ES-I3 (cell line): ENCODE measurements around the gene ANO2.

ENCODE experiments used
- H3K36me3 ChIP-seq: 2 replicates; pipeline ENCODE4 v1.6.1; 2013; ENCODE audit warnings: mild to moderate bottlenecking, low read length, control low read depth, moderate library complexity; ENCODE audit not compliant: insufficient read depth
- H3K4me1 ChIP-seq: 2 replicates; pipeline ENCODE4 v1.6.1; 2013; ENCODE audit warnings: mild to moderate bottlenecking, control low read depth, low read length; ENCODE audit not compliant: insufficient read depth
- H3K9ac ChIP-seq: 2 replicates; pipeline ENCODE4 v1.6.1; 2013; ENCODE audit warnings: low read depth, mild to moderate bottlenecking, low read length, moderate library complexity
- H3K9me3 ChIP-seq: 2 replicates; pipeline ENCODE4 v1.6.1; 2013; ENCODE audit warnings: mild to moderate bottlenecking, low read length, moderate library complexity; ENCODE audit not compliant: control insufficient read depth, insufficient read depth

The ANO2 gene

GRCh38 chr12:5720381-5721005, 224.6 kb downstream of the ANO2 start:
- Histone ChIP-seq H3K9me3 (no peaks in the 10 kb centered on the region), H3K9ac (no peak overlapping the region), H3K36me3 (no peaks in the 10 kb centered on the region), H3K4me1 (no peaks in the 10 kb centered on the region)

GRCh38 chr12:5718680-5719079, 226.4 kb downstream of the ANO2 start:
- Histone ChIP-seq H3K9ac (no peak overlapping the region), H3K4me1 (no peaks in the 10 kb centered on the region), H3K9me3 (no peaks in the 10 kb centered on the region), H3K36me3 (no peaks in the 10 kb centered on the region)

GRCh38 chr12:5718073-5718472, 227.0 kb downstream of the ANO2 start:
- Histone ChIP-seq H3K4me1 (no peaks in the 10 kb centered on the region), H3K9ac (no peak overlapping the region), H3K9me3 (no peaks in the 10 kb centered on the region), H3K36me3 (no peaks in the 10 kb centered on the region)

GRCh38 chr12:5716976-5717375, 228.1 kb downstream of the ANO2 start:
- no peaks in the 10 kb centered on the region for H3K9me3 ChIP-seq
- no peak overlapping the region for H3K9ac ChIP-seq
- no peaks in the 10 kb centered on the region for H3K36me3 ChIP-seq
- no peaks in the 10 kb centered on the region for H3K4me1 ChIP-seq

- Histone ChIP-seq H3K9ac (no peak overlapping the region), H3K36me3 (no peaks in the 10 kb centered on the region), H3K4me1 (no peaks in the 10 kb centered on the region)
Observed at GRCh38 chr12:5716201-5716600, 228.9 kb downstream of the ANO2 start.

GRCh38 chr12:5715021-5715420, 230.0 kb downstream of the ANO2 start:
- Histone ChIP-seq H3K9me3 (no peaks in the 10 kb centered on the region), H3K4me1 (no peaks in the 10 kb centered on the region), H3K9ac (no peak overlapping the region), H3K36me3 (no peaks in the 10 kb centered on the region)

More at GRCh38 chr12:5716201-5716600, 228.9 kb downstream of the ANO2 start:
- no peaks in the 10 kb centered on the region for H3K9me3 ChIP-seq

GRCh38 chr12:5713599-5714081, 231.4 kb downstream of the ANO2 start:
- Histone ChIP-seq H3K36me3 (no peaks in the 10 kb centered on the region), H3K4me1 (no peaks in the 10 kb centered on the region)

GRCh38 chr12:5710260-5710878, 234.7 kb downstream of the ANO2 start:
- Histone ChIP-seq H3K4me1 (no peaks in the 10 kb centered on the region), H3K36me3 (no peaks in the 10 kb centered on the region), H3K9ac (no peak overlapping the region), H3K9me3 (no peaks in the 10 kb centered on the region)

More at GRCh38 chr12:5713599-5714081, 231.4 kb downstream of the ANO2 start:
- no peaks in the 10 kb centered on the region for H3K9me3 ChIP-seq
- no peak overlapping the region for H3K9ac ChIP-seq

GRCh38 chr12:5708371-5708770, 236.7 kb downstream of the ANO2 start:
- Histone ChIP-seq H3K9me3 (no peaks in the 10 kb centered on the region), H3K4me1 (no peaks in the 10 kb centered on the region), H3K9ac (no peak overlapping the region)

GRCh38 chr12:5706247-5706646, 238.8 kb downstream of the ANO2 start:
- Histone ChIP-seq H3K9me3 (no peaks in the 10 kb centered on the region), H3K9ac (no peak overlapping the region), H3K4me1 (no peaks in the 10 kb centered on the region), H3K36me3 (no peaks in the 10 kb centered on the region)

More at GRCh38 chr12:5708371-5708770, 236.7 kb downstream of the ANO2 start:
- H3K36me3 ChIP-seq, result no peaks in the 10 kb centered on the region

- no peaks in the 10 kb centered on the region for H3K4me1 ChIP-seq
- H3K9me3 ChIP-seq, result no peaks in the 10 kb centered on the region
- no peaks in the 10 kb centered on the region for H3K36me3 ChIP-seq
- no peak overlapping the region for H3K9ac ChIP-seq
Observed at GRCh38 chr12:5705791-5706190, 239.3 kb downstream of the ANO2 start.

GRCh38 chr12:5694759-5695409, 250.2 kb downstream of the ANO2 start:
- Histone ChIP-seq H3K9ac (no peak overlapping the region), H3K36me3 (no peaks in the 10 kb centered on the region), H3K9me3 (no peaks in the 10 kb centered on the region; the same call in none of the 2 replicates), H3K4me1 (no peaks in the 10 kb centered on the region)

GRCh38 chr12:5692850-5693249, 252.2 kb downstream of the ANO2 start:
- no peak overlapping the region for H3K9ac ChIP-seq

GRCh38 chr12:5691943-5692342, 253.1 kb downstream of the ANO2 start:
- no peaks in the 10 kb centered on the region for H3K4me1 ChIP-seq
- H3K9me3 ChIP-seq, result no peaks in the 10 kb centered on the region; the same call in 1 of the 2 replicates
- H3K36me3 ChIP-seq, result no peaks in the 10 kb centered on the region
- no peak overlapping the region for H3K9ac ChIP-seq

More at GRCh38 chr12:5692850-5693249, 252.2 kb downstream of the ANO2 start:
- Histone ChIP-seq H3K9me3 (no peaks in the 10 kb centered on the region; the same call in none of the 2 replicates), H3K36me3 (no peaks in the 10 kb centered on the region), H3K4me1 (no peaks in the 10 kb centered on the region)

- Histone ChIP-seq H3K4me1 (no peaks in the 10 kb centered on the region), H3K9me3 (no peaks in the 10 kb centered on the region), H3K9ac (no peak overlapping the region), H3K36me3 (no peaks in the 10 kb centered on the region)
Observed at GRCh38 chr12:5690240-5690639, 254.8 kb downstream of the ANO2 start.
